Activated CD8-positive, alpha-beta memory T cell treated with anti-CD3 and anti-CD28 coated beads, Interleukin-2, amount 50 U/mL, for 24 hours (primary cell): ENCODE data around the gene EXD3.

Source experiments
- DNase-seq: peaks from one replicate; pipeline ENCODE4 v3.0.0-alpha.2; 2020; ENCODE audit errors: extremely low read depth

EXD3 gene

DNA sequence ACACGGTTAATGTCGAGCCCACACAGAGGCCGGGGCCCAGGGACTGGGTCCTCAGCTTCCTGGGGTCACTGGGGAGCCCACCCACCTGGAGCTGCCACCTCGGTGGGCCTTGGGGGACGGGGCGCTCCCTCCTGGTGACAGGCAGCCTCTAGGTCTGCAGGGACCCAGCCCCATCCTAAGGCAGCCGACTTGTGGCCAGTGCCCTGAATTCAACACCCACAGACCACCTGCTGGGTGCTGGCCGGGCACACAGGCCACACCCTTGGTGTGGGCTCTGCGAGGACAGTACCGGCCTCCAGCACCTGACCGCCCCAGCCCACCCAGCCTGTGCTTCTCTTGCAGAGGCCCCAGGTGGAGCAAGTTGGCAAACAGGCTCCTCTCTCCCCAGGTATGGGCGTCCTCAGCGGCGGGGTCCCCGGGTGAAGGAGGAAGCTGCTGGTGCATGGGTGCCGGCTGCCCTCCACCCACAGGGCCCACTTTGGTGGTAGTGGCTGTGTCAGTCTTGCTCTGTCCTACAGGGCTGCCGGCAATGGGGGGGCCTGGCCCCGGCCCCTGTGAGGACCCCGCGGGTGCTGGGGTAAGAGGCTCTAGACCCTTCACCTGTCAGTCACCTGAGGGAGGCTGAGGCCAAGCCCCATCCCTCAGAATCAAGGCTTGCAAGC lies 9.9 kb upstream of the EXD3 start:
- DNase-seq = no peak

DNA sequence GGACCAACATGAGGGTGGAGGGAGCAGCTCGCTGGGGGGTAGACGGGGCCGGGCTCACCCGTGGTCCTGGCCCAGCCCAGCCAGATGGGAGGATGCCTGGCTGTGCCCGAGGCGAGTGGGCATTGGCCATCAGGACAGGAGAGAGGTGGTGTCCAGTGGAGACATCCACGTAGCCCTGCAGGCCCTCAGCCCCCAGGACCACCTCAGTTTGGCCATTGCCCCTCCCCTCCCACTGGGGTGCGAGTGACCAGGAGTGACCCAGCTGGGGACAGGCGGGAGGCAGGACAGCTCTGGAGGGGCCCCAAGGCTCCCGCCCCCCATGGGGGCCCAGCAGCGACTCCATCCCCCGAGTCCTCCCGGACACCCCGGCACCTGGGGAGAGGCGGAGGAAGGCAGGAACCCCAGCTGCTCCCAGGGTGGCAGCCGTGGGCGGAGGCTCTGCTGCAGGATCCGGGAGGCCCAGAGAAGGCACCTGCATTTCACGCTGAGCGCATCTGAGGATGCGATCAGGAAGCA lies 8.5 kb upstream of the EXD3 start:
- no peak for DNase-seq

DNA sequence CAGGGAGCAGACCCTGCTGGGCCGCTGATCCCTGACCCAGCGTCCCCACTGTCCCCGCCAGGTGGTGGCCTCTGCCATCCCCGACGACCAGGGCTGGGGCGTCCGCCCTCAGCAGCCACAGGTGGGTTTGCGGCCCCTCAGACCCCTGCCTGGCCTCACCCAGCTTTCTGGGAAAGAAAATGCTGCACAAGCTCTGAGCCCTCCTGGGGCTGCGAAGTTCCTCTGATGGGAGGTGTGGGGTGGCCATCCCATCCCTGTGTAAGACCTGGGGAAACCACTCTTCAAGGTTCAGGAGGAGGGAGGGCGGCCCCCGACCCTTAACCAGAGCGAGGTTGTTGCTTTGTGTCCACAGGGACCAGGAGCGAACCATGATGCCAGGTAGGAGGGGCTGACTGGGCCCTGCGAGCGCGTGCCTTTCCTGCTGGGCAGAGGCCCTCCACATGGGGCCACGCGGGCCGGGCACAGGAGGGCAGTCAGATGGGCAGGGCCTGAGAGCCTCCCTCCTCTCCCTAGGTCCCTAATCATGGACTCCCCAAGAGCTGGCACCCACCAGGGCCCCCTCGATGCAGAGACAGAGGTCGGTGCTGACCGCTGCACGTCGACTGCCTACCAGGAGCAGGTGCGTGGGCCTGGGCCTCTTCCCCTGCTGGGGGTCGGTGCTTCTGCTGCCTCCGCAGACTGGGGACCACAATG lies 7.9 kb upstream of the EXD3 start:
- no peak for DNase-seq

DNA sequence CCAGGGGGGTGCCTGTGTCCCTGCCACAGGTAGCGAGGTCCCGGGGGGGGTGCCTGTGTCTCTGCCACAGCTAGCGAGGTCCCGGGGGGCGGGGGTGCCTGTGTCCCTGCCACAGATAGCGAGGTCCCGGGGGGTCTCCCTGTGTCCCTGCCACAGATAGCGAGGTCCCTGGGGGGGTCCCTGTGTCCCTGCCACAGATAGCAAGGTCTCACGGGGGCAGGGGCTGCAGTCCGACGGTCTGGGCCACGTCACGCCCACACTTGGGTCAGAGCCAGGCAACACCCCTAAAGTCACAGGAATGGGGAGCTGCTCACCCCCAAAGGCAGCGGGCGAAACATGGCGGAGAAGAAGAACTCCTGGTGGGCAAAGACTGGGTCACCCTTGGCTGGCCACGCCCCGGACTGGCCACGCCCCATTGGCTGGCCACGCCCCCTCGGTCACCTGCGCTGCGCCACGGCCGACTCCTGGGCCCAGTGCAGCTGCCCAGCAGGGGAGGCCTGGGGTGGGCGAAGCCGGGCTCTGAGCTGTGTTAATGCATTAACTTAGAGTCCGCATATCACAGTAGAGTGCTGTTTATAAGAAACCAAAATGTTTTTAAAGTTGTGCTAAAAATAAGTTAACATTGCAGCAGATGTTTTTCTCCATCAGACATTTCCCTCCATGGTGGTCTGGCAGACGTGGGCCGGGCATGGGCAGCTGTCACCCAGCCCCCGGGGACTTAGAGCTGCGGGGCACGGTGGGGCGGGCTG lies 7.2 kb upstream of the EXD3 start:
- DNase-seq = no peak

DNA sequence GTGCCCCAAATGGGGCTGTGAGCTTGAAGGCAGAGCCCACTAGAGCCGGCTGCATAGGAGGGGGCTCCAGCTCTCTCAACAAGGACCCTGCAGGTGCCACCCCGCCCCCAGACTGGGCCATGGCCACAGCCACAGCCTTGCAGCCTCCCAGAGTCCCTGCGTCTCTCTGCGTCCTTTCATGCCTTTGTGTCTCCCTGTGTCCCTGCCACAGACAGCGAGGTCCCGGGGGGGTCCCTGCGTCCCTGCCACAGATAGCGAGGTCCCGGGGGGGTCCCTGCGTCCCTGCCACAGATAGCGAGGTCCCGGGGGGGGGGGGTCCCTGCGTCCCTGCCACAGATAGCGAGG lies 6.6 kb upstream of the EXD3 start:
- DNase-seq = no peak

DNA sequence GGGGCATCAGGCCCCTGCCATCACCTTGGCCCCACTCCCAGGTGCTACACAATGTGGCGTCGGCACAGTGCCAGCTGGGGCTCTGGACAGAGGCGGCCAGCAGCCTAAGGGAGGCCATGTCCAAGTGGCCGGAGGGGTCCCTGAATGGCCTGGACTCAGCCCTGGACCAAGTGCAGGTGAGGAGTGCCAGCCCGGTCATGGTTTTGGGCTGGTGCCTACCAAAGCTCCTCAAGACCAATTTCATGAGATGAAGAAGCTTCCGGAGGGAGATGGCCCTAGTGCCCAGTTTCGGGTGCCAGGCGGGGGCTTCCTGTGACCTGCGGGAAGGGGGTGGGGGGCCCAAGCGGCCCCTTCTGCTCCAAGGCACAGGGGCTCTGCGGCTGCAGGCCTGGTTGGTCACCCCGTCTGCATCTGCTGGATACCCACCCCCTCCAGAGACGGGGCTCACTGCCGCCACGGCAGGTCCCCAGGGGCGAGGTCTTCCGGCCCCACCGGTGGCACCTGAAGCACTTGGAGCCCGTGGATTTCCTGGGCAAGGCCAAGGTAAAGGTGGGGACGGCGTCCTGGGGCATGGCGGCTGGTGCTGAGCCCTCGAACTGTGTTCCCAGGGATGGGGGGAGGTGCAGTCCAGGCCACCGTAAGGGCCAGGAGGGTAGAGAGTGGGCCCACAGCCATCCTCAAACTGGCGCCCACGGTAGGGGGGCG lies 6.0 kb upstream of the EXD3 start:
- DNase-seq = no peak

DNA sequence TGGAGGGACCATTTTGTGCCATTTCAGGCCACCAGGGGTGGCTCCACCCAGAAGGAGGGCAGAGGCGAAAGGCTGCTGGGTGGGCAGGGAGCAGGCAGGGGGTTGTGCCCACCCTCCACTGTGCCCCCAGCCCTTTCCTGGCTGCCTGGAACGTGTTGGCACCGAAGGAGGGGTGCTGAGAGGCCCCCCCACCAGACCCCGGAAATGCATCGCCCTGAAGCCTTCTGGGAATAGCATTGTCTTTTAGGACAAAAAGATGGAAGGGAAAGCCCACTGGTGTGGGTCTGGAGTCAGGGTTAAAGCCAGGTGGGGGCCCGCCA lies 5.3 kb upstream of the EXD3 start:
- no peak for DNase-seq

DNA sequence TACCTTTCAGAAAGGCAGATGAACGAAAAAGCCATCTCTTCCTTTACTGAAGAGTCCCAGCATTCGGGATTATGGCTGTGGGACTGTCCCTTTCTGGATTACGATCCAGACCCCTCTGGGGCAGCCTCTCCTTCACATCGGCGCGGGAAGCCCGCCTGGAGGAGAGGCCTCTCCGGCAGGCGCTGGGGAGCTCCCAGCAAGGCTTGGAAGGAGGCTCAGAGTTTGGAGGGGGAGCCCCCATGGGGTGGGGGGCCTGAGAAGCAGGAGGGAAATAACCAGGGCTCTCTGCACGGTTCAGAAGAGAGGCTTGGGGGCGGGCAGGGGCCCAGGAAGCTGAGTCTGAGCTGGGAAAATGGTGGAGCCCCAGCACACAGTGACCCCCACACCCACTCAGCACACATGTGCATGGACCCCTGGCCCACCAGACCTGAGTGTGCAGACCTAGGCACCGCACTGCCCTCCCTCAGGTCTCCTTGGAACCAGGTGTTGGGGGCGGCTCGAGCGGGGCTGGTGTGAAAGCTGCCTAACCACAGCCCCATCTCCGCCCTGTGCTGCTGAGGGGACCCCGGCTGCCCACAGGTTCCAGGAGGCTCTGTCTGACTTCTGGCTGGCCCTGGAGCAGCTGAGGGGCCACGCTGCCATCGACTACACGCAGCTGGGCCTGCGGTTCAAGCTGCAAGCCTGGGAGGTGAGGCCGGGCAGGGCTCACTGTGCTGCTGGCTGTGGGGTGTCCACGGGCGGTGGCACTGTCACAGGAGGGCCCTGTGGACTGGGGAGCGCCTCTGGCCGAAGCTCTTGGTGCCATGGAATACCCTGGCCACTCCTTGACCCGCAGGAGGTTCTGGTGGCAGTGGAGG lies 4.7 kb upstream of the EXD3 start:
- no peak for DNase-seq

DNA sequence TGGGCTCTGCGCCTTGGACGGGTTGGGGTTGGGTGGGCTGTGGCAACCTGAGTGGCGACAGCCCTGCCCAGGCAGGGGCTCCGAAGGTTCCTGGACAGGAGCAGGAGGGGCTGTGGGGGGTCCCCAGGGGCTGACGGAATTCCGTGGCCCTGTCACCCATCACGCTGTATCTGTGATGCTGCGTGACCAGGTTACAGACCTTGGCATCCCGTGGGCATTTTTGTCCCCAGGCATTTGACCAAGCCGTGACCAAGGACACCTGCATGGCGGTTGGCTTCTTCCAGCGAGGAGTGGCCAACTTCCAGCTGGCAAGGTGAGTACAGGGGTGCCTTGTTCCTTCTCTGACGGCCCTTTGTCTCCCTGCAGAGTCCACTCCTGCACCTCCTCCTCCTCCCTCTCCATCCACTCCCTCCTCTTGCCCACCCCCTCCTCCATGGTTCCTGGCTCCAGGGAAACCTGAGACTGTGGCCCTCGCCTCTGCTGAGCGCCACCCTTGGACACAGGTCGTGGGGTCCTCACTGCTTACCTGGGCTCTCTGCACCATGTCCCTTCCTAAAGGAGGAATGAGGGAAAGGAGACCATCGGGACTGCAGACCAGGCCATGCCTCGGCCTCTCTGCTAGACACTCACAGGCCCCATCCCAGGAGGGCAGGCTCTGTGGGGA lies 3.2 kb upstream of the EXD3 start:
- DNase-seq = no peak

DNA sequence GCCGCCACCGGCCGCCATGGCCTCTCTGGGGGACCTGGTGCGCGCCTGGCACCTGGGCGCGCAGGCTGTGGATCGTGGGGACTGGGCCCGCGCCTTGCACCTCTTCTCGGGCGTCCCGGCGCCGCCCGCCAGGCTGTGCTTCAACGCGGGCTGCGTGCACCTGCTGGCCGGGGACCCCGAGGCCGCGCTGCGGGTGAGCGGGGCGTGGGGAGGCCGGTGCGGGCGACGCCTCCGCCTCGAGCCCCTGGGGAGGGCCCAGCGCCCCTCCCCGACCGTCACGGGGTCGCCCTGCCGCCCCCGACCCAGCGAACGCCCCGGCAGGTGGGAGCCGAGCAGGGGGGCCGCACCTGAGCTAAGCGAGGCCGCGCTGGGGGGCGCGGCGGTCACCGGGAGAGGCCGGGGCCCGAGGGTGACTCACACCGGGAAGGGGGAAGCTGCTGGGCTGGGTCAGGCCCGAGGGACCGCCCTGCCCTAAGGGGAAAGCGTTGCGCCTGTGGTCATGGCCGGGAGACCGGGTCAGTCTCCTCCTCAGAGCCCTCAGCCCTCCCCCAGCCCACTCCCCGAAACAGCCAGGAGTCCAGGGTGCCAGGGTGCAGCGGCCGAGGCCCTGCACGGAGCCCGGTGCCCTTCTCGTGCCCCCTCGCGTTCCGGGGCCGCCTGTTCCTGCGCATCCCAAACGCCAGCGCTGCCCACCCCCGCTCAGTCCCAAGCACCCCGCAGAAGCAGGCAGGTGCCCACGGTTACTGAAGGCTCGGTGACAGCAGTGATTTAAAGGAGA lies 741 bp upstream of the EXD3 start:
- DNase-seq = no peak

DNA sequence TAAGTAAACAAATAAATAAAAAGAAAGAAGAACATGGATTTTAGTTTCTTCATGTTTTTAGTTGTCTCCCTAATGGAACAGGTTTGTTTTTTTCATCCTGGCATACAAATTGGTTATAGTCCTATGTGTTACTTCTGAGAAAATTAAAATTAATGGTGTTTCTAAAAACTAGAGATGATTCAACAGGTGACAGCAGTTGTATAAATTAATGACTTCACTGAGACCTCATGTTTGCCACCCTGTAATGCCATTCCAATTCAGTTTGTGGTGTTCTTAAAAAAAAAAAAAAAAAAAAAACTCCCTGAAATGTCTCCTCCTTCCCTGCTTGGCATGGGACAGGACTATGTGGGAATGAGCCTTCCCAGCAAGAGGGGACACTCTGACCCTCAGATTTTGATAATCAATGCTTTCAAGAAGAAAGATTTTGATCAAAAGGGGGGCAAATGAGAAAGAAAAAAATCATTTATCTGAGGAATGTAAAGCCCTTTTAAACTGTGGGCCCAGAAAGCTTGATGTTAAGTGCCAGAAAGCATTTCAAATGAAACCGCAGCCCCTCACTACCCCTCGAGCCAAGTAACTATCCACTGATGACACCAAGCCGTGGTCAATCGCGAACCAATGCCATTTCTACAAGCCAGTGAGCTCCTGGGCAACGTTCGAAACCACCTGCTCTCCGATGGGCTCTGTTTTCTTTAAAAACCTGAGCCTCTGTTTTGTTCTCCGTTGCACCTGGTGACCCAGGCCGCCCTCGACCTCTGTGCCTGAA lies 941 bp downstream of the EXD3 start:
- DNase-seq = no peak

DNA sequence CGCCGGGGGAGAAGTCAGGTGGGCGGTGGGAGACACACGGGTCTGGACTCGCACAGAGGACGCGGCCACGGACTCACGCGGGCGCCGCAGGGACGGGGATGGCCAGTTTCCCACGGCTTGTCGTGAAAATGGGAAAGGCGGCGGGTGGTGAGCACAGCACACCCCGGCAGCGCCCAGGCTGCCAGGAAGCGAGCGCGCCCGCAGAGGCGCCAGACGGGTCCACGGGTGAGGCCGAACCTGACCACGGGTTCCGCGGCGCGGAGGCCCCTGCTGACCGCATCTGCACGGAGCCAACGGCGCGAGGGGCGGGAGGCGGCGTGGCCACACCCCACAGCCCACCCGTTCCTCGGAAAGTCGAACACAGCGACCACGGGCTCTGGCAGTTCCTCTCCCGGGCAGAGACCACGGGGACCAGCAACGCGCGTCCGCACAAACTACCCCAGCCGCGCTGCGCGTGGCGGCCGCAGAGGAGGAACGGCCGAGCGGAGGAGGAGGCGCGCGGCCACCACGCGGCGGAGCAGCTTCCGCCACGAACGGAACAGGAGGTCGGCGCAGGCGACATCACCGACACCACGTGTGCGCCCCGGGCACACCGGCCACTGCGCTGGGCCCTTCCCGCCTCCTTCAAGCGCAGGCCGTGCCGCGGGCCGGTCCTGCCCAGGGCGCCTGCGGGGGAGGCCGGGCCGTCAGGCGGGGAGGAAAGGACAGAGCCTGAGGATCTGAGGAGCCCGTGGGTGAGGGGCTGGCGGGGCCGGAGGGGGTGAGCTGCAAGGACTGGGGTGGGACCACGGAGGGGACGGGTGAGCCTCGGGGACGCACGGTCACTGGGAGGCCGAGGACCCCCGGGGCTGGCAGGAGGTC lies 5.6 kb downstream of the EXD3 start:
- no peak for DNase-seq

DNA sequence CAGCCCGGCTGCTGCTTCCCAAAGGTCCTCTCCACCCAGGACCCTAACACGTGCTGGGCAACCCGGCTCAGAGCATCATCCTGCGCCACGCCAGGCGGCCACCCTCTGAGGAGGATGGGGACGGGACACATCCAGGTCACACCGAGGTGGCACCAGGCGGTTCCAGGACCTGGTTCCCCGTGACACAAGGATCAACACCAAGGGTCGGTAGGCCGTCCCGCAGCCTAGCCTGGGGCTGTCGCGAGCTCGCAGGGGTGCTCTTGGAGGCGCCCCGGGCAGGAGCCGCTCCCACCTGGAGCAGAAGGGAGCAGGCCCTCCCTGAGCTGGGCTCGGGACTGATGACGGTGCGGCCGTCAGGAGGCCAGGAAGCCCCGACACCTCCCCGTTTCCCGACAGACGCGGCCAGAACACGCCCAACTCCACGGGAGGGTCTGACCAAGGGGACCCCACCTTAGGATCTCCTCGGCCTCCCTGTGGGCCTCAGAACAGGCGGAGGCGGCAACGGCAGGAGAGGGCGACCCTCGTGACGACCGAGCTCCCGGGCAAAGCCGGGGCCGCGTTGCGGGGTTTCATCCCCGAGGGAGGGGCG lies 6.3 kb downstream of the EXD3 start:
- no peak for DNase-seq

DNA sequence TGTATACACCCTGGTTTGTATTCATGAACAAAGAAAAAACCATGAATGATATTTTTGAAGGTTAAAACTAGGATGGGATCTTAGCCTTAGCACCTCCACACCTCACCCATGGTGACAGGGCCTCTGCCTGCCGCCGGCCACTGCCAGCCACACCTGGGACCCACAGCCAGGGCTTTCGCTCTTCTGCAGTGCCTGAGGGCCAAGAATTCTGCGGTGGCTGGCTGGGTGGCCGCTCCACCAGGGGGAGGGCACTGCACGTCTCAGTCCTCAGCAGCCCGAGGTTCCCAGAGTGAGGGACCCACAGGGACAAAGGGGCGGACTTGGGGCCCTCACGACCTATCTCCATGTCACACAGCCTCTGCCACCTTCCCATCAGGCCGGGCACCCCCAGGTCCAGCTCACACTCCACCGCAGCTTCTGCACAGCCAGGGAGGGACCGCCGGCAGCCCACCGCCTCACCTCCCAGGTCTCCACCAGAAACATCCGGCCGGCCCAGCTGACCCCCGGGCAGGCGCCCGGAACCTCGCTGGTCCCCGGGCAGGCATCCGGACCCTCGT lies 6.9 kb downstream of the EXD3 start:
- no peak for DNase-seq

DNA sequence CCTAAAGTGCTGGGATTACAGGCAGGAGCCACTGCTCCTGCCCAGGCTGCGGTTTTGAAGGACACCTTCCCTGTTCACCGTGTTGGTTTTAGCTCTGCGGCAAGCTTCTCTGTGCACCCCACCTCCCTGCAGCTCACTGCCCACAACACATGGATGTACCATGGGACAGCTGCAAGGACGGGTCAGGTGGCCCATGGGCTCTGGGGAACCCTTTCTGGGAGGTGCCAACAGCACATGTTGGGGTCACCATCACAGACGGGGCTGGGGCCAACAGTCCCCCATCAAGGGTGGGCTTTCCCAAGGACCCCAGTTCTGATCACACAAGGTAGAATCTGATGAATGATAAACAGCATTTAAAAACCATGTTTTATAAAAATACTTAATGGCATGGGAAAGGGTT lies 7.5 kb downstream of the EXD3 start:
- DNase-seq = no peak

DNA sequence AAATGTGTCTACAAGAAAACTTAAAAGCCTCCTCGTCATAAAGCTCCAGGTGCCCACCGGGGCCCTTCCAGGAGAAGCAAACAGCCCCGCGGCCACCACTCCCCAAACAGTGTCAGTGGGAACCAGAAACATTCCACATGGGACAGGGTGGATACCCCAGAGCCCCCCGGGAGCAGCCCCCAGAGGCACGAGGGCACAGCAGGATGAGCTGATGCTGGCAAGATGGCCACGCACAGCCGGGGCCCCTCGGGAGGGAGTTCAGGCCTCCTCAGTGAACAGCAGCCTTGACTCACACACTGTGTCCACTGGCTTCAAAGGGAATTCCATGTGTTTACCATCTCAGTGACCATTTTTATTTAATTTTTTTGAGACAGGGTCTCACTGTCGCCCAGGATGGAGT lies 10.5 kb downstream of the EXD3 start:
- DNase-seq = no peak

DNA sequence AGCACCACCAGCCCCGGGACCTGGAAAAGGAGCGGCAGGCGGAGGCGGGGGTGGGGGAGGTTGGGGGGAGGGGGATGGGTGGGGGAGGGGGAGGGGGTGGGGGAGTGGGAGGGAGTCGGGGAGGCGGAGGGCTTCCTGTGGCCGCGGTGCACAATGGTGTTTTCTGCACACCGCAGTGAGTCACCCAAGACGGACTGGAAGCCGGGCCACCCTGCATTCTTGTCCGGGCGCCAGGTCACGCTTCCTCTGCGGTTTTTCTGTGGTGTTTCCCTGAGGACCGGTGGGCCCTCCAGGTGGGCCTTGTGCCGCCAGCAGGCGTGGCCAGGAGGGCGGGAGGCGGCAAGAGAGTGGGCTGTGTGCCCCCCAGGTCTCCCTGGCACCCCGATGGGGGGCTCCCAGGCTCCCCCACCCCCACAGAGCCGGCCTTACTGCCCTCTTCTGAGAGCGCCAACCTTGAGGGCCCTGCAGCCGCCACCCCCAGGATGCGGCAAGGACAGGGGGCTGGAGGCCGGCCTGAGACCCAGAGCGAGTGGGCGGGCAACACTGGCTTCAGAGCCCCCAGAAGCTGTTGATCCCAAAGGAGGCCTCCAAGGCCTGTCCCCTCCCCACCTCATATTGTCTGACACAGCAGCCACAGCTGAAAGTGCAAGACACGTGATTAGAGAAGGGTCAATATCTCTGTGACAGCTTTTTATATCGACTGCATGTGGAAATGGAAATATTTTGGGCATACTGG lies 11.1 kb downstream of the EXD3 start:
- DNase-seq = no peak
